Neural cell (in vitro differentiated cells): ENCODE results near the gene THRB. TPM values are rescaled to one million over a fixed set of nuclear protein-coding genes. Genes with fewer than 3 reads are reported as not detected.

ENCODE experiments used
- H2AFZ ChIP-seq: fragments of 200-600, 300-800 bp; sonication (generic), shearing (Covaris generic); 2 replicates; pipeline ENCODE4 v1.6.0; 2014; ENCODE audit warnings: low read depth, mild to moderate bottlenecking, antibody characterized with exemption, low read length, moderate library complexity
- H3F3A ChIP-seq: fragments of 200-600 bp; shearing (Covaris generic); 2 replicates; pipeline ENCODE4 v1.6.1; 2016; ENCODE audit warnings: mild to moderate bottlenecking, moderate library complexity, mixed read lengths, antibody characterized with exemption, low read length; ENCODE audit not compliant: insufficient read depth, poor library complexity, severe bottlenecking
- H3K27ac ChIP-seq: fragments of 200-600, 300-800 bp; sonication (generic), shearing (Covaris generic); 2 replicates; pipeline ENCODE4 v1.5.1; 2014; ENCODE audit warnings: mild to moderate bottlenecking, low read length, moderate library complexity
- H3K27me3 ChIP-seq: fragments of 300-800, 200-600 bp; sonication (generic), shearing (Covaris generic); 2 replicates; pipeline ENCODE4 v1.6.0; 2014; ENCODE audit warnings: mild to moderate bottlenecking, low read depth, low read length, moderate library complexity; ENCODE audit not compliant: insufficient read depth
- H3K36me3 ChIP-seq: fragments of 300-800, 200-600 bp; sonication (generic), shearing (Covaris generic); 2 replicates; pipeline ENCODE4 v1.5.1; 2014; ENCODE audit warnings: mild to moderate bottlenecking, antibody characterized with exemption, low read length, moderate library complexity; ENCODE audit not compliant: insufficient read depth
- H3K4me2 ChIP-seq: fragments of 300-800, 200-600 bp; sonication (generic), shearing (Covaris generic); 2 replicates; pipeline ENCODE4 v1.6.0; 2014; ENCODE audit warnings: mild to moderate bottlenecking, low read length
- H3K4me3 ChIP-seq: fragments of 300-800, 200-600 bp; sonication (generic), shearing (Covaris generic); 2 replicates; pipeline ENCODE4 v1.5.1; 2014; ENCODE audit warnings: mild to moderate bottlenecking, low read length, moderate library complexity
- H3K79me2 ChIP-seq: fragments of 200-600 bp; shearing (Covaris generic); replicated peaks from 2 replicates; pipeline ENCODE4 v1.6.0; 2014; ENCODE audit warnings: mild to moderate bottlenecking, low read length, moderate library complexity; ENCODE audit not compliant: insufficient read depth
- H3K9ac ChIP-seq: fragments of 300-800, 200-600 bp; sonication (generic), shearing (Covaris generic); 2 replicates; pipeline ENCODE4 v1.6.1; 2016; ENCODE audit warnings: mild to moderate bottlenecking, low read length, mixed read lengths
- H3K9me2 ChIP-seq: fragments of 200-600 bp; shearing (Covaris generic); 2 replicates; pipeline ENCODE4 v1.6.1; 2016; ENCODE audit warnings: mild to moderate bottlenecking, low read length, mixed read lengths; ENCODE audit not compliant: insufficient read depth
- H3K9me3 ChIP-seq: fragments of 200-600, 300-800 bp; sonication (generic), shearing (Covaris generic); 2 replicates; pipeline ENCODE4 v1.6.1; 2016; ENCODE audit warnings: mild to moderate bottlenecking, mixed run types, low read length, moderate library complexity, mixed read lengths
- H4K20me1 ChIP-seq: fragments of 200-600 bp; shearing (Covaris generic); 2 replicates; pipeline ENCODE4 v1.6.1; 2016; ENCODE audit warnings: mild to moderate bottlenecking, mixed run types; ENCODE audit not compliant: insufficient read depth
- EP300 ChIP-seq: fragments of 450-650 bp; conservative IDR thresholded peaks from 2 replicates; pipeline ENCODE4 v1.6.1; 2014; ENCODE audit warnings: antibody characterized with exemption, mild to moderate bottlenecking, moderate library complexity; ENCODE audit not compliant: poor library complexity, severe bottlenecking
- EZH2 ChIP-seq: fragments of 200-600, 300-800 bp; shearing (Covaris generic), sonication (generic); IDR thresholded peaks from 2 replicates; pipeline ENCODE4 v1.6.1; 2014; ENCODE audit warnings: antibody characterized with exemption, low read length, borderline replicate concordance, mild to moderate bottlenecking; ENCODE audit not compliant: insufficient read depth, poor library complexity, severe bottlenecking
- MXI1 ChIP-seq: fragments of 450-650 bp; conservative IDR thresholded peaks from 2 replicates; pipeline ENCODE4 v1.6.1; 2014; ENCODE audit warnings: antibody characterized with exemption, mild to moderate bottlenecking; ENCODE audit not compliant: poor library complexity, severe bottlenecking
- POLR2AphosphoS5 ChIP-seq: IDR thresholded peaks from 2 replicates; pipeline ENCODE4 v1.6.1; 2012
- RAD21 ChIP-seq: fragments of 450-650 bp; conservative IDR thresholded peaks from 2 replicates; pipeline ENCODE4 v1.6.1; 2014; ENCODE audit warnings: antibody characterized with exemption, mild to moderate bottlenecking, moderate library complexity
- SMC3 ChIP-seq: fragments of 450-650 bp; conservative IDR thresholded peaks from 2 replicates; pipeline ENCODE4 v1.6.1; 2014; ENCODE audit warnings: antibody characterized with exemption, mild to moderate bottlenecking, moderate library complexity; ENCODE audit not compliant: poor library complexity
- TAF1 ChIP-seq: IDR thresholded peaks from 2 replicates; pipeline ENCODE4 v1.6.1; 2012; ENCODE audit warnings: low read depth
- polyA plus RNA-seq: library from polyadenylated mRNA; depleted of rRNA; stranded (reverse); fragments of >200 nt; gene quantifications from 2 replicates; pipeline ENCODE4 v1.2.3, GENCODE V29; 2014
- TF ChIP-seq, protein P1 (sequence below): IDR thresholded peaks from 2 replicates; pipeline ENCODE4 v1.6.1; 2012; ENCODE audit warnings: borderline replicate concordance
- TF ChIP-seq, protein P2 (sequence below): fragments of 450-650 bp; IDR thresholded peaks from 2 replicates; pipeline ENCODE4 v1.5.1; 2014; ENCODE audit warnings: antibody characterized with exemption, mild to moderate bottlenecking, moderate library complexity; ENCODE audit not compliant: poor library complexity, severe bottlenecking

Gene THRB
- polyA plus RNA-seq, 1 donor from 2014 or later: 1.7 TPM

DNA sequence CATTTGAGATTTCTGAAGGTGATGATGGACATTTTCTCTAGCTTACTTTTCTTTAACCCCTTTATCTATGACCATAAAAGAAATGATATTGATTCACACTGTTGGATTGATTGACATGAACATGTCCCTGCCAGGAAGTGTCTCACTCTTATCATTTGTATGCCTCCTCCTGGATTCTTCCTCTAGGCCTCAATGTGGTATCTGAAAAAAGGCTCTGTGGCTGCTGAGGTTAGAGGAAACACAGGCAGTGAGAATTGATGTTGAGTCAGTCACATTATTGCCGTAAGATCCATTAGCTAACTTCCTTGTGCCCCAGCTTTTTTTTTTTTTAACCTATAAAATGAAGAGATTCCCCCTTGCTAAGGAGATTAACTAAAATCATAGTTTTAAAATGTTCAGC is 8.0 kb upstream of the THRB start:
- Histone ChIP-seq H3K79me2 (no peaks in the 10 kb centered on the region), H3K9me2 (no peaks in the 10 kb centered on the region), H4K20me1 (no peaks in the 10 kb centered on the region), H3F3A (no peaks in the 10 kb centered on the region), H3K4me2 (no peak overlapping the region), H3K4me3 (no peak overlapping the region), H2AFZ (no peak overlapping the region), H3K9ac (no peak overlapping the region), H3K27me3 (no peaks in the 10 kb centered on the region), H3K27ac (no peak overlapping the region), H3K9me3 (no peaks in the 10 kb centered on the region), H3K36me3 (no peaks in the 10 kb centered on the region)
- TF ChIP-seq, protein P1, sequence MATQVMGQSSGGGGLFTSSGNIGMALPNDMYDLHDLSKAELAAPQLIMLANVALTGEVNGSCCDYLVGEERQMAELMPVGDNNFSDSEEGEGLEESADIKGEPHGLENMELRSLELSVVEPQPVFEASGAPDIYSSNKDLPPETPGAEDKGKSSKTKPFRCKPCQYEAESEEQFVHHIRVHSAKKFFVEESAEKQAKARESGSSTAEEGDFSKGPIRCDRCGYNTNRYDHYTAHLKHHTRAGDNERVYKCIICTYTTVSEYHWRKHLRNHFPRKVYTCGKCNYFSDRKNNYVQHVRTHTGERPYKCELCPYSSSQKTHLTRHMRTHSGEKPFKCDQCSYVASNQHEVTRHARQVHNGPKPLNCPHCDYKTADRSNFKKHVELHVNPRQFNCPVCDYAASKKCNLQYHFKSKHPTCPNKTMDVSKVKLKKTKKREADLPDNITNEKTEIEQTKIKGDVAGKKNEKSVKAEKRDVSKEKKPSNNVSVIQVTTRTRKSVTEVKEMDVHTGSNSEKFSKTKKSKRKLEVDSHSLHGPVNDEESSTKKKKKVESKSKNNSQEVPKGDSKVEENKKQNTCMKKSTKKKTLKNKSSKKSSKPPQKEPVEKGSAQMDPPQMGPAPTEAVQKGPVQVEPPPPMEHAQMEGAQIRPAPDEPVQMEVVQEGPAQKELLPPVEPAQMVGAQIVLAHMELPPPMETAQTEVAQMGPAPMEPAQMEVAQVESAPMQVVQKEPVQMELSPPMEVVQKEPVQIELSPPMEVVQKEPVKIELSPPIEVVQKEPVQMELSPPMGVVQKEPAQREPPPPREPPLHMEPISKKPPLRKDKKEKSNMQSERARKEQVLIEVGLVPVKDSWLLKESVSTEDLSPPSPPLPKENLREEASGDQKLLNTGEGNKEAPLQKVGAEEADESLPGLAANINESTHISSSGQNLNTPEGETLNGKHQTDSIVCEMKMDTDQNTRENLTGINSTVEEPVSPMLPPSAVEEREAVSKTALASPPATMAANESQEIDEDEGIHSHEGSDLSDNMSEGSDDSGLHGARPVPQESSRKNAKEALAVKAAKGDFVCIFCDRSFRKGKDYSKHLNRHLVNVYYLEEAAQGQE: no peak
- TF ChIP-seq TAF1 (no peak), EP300 (no peak), SMC3 (no peak), EZH2 (no peak), RAD21 (no peak), MXI1 (no peak)
- TF ChIP-seq, protein P2, sequence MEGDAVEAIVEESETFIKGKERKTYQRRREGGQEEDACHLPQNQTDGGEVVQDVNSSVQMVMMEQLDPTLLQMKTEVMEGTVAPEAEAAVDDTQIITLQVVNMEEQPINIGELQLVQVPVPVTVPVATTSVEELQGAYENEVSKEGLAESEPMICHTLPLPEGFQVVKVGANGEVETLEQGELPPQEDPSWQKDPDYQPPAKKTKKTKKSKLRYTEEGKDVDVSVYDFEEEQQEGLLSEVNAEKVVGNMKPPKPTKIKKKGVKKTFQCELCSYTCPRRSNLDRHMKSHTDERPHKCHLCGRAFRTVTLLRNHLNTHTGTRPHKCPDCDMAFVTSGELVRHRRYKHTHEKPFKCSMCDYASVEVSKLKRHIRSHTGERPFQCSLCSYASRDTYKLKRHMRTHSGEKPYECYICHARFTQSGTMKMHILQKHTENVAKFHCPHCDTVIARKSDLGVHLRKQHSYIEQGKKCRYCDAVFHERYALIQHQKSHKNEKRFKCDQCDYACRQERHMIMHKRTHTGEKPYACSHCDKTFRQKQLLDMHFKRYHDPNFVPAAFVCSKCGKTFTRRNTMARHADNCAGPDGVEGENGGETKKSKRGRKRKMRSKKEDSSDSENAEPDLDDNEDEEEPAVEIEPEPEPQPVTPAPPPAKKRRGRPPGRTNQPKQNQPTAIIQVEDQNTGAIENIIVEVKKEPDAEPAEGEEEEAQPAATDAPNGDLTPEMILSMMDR: no peak

DNA sequence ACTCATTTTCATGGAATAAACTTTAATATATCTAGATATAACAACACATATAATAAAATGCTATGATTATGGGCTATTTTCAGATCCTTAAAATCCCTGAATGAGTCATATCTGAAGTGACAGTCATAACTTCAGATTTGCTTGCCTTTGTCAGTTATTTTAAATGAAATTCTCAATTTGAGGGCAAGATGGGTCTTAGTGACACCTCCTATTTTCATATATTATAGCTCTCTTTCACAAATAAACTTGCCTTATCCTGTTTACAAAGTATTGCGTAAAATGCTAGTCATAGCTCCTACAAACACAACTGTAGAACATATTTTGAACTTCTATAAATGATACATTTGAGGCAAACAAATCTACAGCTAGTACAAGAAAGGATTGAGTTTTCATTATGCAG is 6.2 kb upstream of the THRB start:
- Histone ChIP-seq H3K36me3 (no peaks in the 10 kb centered on the region), H3K79me2 (no peaks in the 10 kb centered on the region), H4K20me1 (no peaks in the 10 kb centered on the region), H2AFZ (no peak overlapping the region), H3K9me2 (no peaks in the 10 kb centered on the region), H3K27ac (no peak overlapping the region), H3K4me2 (no peak overlapping the region), H3K27me3 (peaks cover 8% of the 10 kb centered on the region), H3K4me3 (no peak overlapping the region), H3F3A (no peaks in the 10 kb centered on the region), H3K9me3 (no peaks in the 10 kb centered on the region), H3K9ac (no peak overlapping the region)
- no peak for TF ChIP-seq TAF1
- no peak for TF ChIP-seq POLR2AphosphoS5
- TF ChIP-seq, protein P1: no peak
- no peak for TF ChIP-seq RAD21
- TF ChIP-seq, protein P2: no peak
- TF ChIP-seq MXI1: no peak
- TF ChIP-seq EZH2: no peak
- TF ChIP-seq SMC3: no peak
- TF ChIP-seq EP300: no peak
